Activated CD4-positive, alpha-beta T cell treated with anti-CD3 and anti-CD28 coated beads for 36 hours (primary cell): ENCODE measurements around the gene TMEM169. TPM values are rescaled to one million over a fixed set of nuclear protein-coding genes. Genes with fewer than 3 reads are reported as not detected.

Experiments
- ATAC-seq: fragments of 200-7000 bp; cut with Tn5 transposase; one replicate; pipeline ENCODE4 v1.10.0; 2021; ENCODE audit warnings: mild to moderate bottlenecking, moderate library complexity
- CTCF ChIA-PET: fragments of 350-600 bp; sonication (Branson Sonifier 250); formaldehyde crosslinking; loops from one replicate; lab custom pipeline; 2021; ENCODE audit warnings: antibody characterized with exemption; lab: Charles Lee
- POLR2A ChIA-PET: fragments of 350-600 bp; sonication (Branson Sonifier 250); formaldehyde crosslinking; loops from one replicate; lab custom pipeline; 2021; ENCODE audit warnings: antibody characterized with exemption, inconsistent platforms; lab: Charles Lee
- DNase-seq: peaks from one replicate; pipeline ENCODE4 v3.0.0-alpha.2; 2020
- H3K27ac Mint-ChIP-seq: one replicate; pipeline ENCODE4 v1.8.0; 2021; ENCODE audit warnings: mixed read lengths
- H3K27me3 Mint-ChIP-seq: one replicate; pipeline ENCODE4 v1.8.0; 2021; ENCODE audit warnings: mixed read lengths
- H3K36me3 Mint-ChIP-seq: one replicate; pipeline ENCODE4 v1.8.0; 2021; ENCODE audit warnings: low read depth, mixed read lengths
- H3K4me1 Mint-ChIP-seq: one replicate; pipeline ENCODE4 v1.8.0; 2021; ENCODE audit warnings: mixed read lengths
- H3K4me3 Mint-ChIP-seq: one replicate; pipeline ENCODE4 v1.8.0; 2021; ENCODE audit warnings: mild to moderate bottlenecking, moderate library complexity, mixed read lengths
- H3K9me3 Mint-ChIP-seq: one replicate; pipeline ENCODE4 v1.8.0; 2021; ENCODE audit warnings: low read depth, mixed read lengths
- intact Hi-C, 2 experiments: fragments of 100-400 bp; cut with DNase I in 1 of 2; cut with micrococcal nuclease in 1 of 2; formaldehyde crosslinking; loops; one replicate each; pipeline versions ENCODE4 v1.14.2 to v1.15.1; 2022 to 2024; cut with DNase I, micrococcal nuclease
- total RNA-seq, 2 experiments: library from RNA; stranded (reverse); gene quantifications; one replicate each; pipeline ENCODE4 v1.2.3, GENCODE V29; 2021

Gene TMEM169
- total RNA-seq, 2 experiments from 2014 or later, result 1.6 to 1.8 TPM

GRCh38 chr2:216051350-216051749 is 30.4 kb upstream of the TMEM169 start:
- CTCF ChIA-PET, result interaction anchor here (0.6 to 1.6 kb wide), 4 partner anchors 14 to 101 kb away, joined by 3 to 7 read pairs (median 4); no protein-coding TSS in a partner anchor
- no peak for DNase-seq
- intact Hi-C loops, result no loop called here
- Mint-ChIP-seq H3K27ac (no peak overlapping the region), H3K4me3 (no peak overlapping the region), H3K27me3 (no peaks in the 10 kb centered on the region), H3K4me1 (no peaks in the 10 kb centered on the region), H3K9me3 (no peaks in the 10 kb centered on the region), H3K36me3 (peaks cover 19% of the 10 kb centered on the region)
- POLR2A ChIA-PET, result no interaction called here
- no peak for ATAC-seq

- peaks cover 19% of the 10 kb centered on the region for H3K36me3 Mint-ChIP-seq
- intact Hi-C loops, result no loop called here
- H3K27ac Mint-ChIP-seq, result no peak overlapping the region
- no peak overlapping the region for H3K4me3 Mint-ChIP-seq
- CTCF ChIA-PET, result interaction anchor here (1.1 to 1.5 kb wide), 3 partner anchors 12 to 19 kb away, joined by 3 to 7 read pairs (median 4); no protein-coding TSS in a partner anchor
- no peaks in the 10 kb centered on the region for H3K27me3 Mint-ChIP-seq
- no peaks in the 10 kb centered on the region for H3K9me3 Mint-ChIP-seq
- DNase-seq, result no peak
- H3K4me1 Mint-ChIP-seq, result peaks cover 9% of the 10 kb centered on the region
- ATAC-seq, result no peak
- POLR2A ChIA-PET, result no interaction called here
Observed at GRCh38 chr2:216052420-216052819, 29.3 kb upstream of the TMEM169 start.

- POLR2A ChIA-PET, result no interaction called here
Observed at GRCh38 chr2:216055680-216056079, 26.0 kb upstream of the TMEM169 start.

GRCh38 chr2:216056739-216057138 is 25.0 kb upstream of the TMEM169 start:
- intact Hi-C loops, result loop anchor here in 1 of 2 experiments (2.0 kb wide), 1 partner anchor 22 kb away; no protein-coding TSS in a partner anchor
- ATAC-seq, result no peak
- no peak overlapping the region for H3K27ac Mint-ChIP-seq
- H3K4me3 Mint-ChIP-seq, result no peak overlapping the region
- H3K9me3 Mint-ChIP-seq, result no peaks in the 10 kb centered on the region
- peaks cover 20% of the 10 kb centered on the region for H3K36me3 Mint-ChIP-seq
- POLR2A ChIA-PET, result interaction anchor here (0.6 kb wide), 1 partner anchor 52 kb away, joined by 6 read pairs; the partner anchor contains the start of gene XRCC5
- no peaks in the 10 kb centered on the region for H3K27me3 Mint-ChIP-seq
- H3K4me1 Mint-ChIP-seq, result peaks cover 27% of the 10 kb centered on the region
- CTCF ChIA-PET, result interaction anchor here (0.7 to 1.3 kb wide), 3 partner anchors 13 to 58 kb away, joined by 3 to 4 read pairs (median 3); partner anchors contain the start of genes PECR and TMEM169
- DNase-seq, result no peak

More at GRCh38 chr2:216055680-216056079, 26.0 kb upstream of the TMEM169 start:
- Mint-ChIP-seq H3K4me3 (no peak overlapping the region), H3K9me3 (no peaks in the 10 kb centered on the region), H3K4me1 (peaks cover 27% of the 10 kb centered on the region), H3K27ac (no peak overlapping the region), H3K27me3 (no peaks in the 10 kb centered on the region), H3K36me3 (peaks cover 20% of the 10 kb centered on the region)
- DNase-seq (no peak), ATAC-seq (no peak)
- CTCF ChIA-PET, result interaction anchor here (1.2 kb wide), 1 partner anchor 13 kb away, joined by 3 read pairs; no protein-coding TSS in a partner anchor
- intact Hi-C loops, result loop anchor here in 1 of 2 experiments (2.0 kb wide), 1 partner anchor 21 kb away; no protein-coding TSS in a partner anchor

- H3K9me3 Mint-ChIP-seq, result no peaks in the 10 kb centered on the region
- ChIA-PET POLR2A (no interaction called here), CTCF (interaction anchor here (1.3 to 2.8 kb wide), 10 partner anchors 12 to 84 kb away, joined by 3 to 17 read pairs (median 6); partner anchors contain the start of genes PECR and TMEM169)
- H3K27ac Mint-ChIP-seq, result peak overlapping the region; percentile 93
- peaks cover 16% of the 10 kb centered on the region for H3K36me3 Mint-ChIP-seq
- H3K4me3 Mint-ChIP-seq, result peak overlapping the region; percentile 63
- peaks cover 27% of the 10 kb centered on the region for H3K4me1 Mint-ChIP-seq
- DNase-seq, result peak; percentile 72
- H3K27me3 Mint-ChIP-seq, result no peaks in the 10 kb centered on the region
- intact Hi-C loops, result loop anchor here in 1 of 2 experiments (2.0 kb wide), 1 partner anchor 23 kb away; no protein-coding TSS in a partner anchor
- ATAC-seq, result peak; percentile 95
Observed at GRCh38 chr2:216057688-216058193, 24.0 kb upstream of the TMEM169 start.

- no peak overlapping the region for H3K4me3 Mint-ChIP-seq
Observed at GRCh38 chr2:216059233-216059834, 22.4 kb upstream of the TMEM169 start.

GRCh38 chr2:216064014-216064630 is 17.6 kb upstream of the TMEM169 start:
- intact Hi-C loops, result no loop called here
- ChIA-PET CTCF (interaction anchor here (1.6 to 1.9 kb wide), 2 partner anchors 12 to 13 kb away, joined by 3 to 5 read pairs; no protein-coding TSS in a partner anchor), POLR2A (no interaction called here)
- Mint-ChIP-seq H3K4me1 (peaks cover 9% of the 10 kb centered on the region), H3K27ac (no peak overlapping the region), H3K36me3 (peaks cover 11% of the 10 kb centered on the region), H3K27me3 (no peaks in the 10 kb centered on the region), H3K9me3 (no peaks in the 10 kb centered on the region), H3K4me3 (no peak overlapping the region)
- DNase-seq (no peak), ATAC-seq (no peak)

More at GRCh38 chr2:216059233-216059834, 22.4 kb upstream of the TMEM169 start:
- Mint-ChIP-seq H3K27ac (peak overlapping the region; percentile 25), H3K4me1 (peaks cover 27% of the 10 kb centered on the region), H3K27me3 (no peaks in the 10 kb centered on the region), H3K36me3 (peaks cover 16% of the 10 kb centered on the region), H3K9me3 (no peaks in the 10 kb centered on the region)
- ChIA-PET POLR2A (no interaction called here), CTCF (interaction anchor here (0.6 to 2.8 kb wide), 19 partner anchors 10 to 124 kb away, joined by 3 to 17 read pairs (median 4); partner anchors contain the start of genes PECR and TMEM169)
- ATAC-seq (no peak), DNase-seq (no peak)
- intact Hi-C loops, result no loop called here

GRCh38 chr2:216064665-216065064 is 17.1 kb upstream of the TMEM169 start:
- Mint-ChIP-seq H3K9me3 (no peaks in the 10 kb centered on the region), H3K27me3 (no peaks in the 10 kb centered on the region), H3K27ac (no peak overlapping the region), H3K36me3 (peaks cover 6% of the 10 kb centered on the region), H3K4me3 (no peak overlapping the region), H3K4me1 (peaks cover 11% of the 10 kb centered on the region)
- DNase-seq (no peak), ATAC-seq (no peak)
- intact Hi-C loops, result no loop called here
- ChIA-PET POLR2A (no interaction called here), CTCF (interaction anchor here (1.6 to 1.9 kb wide), 2 partner anchors 12 to 14 kb away, joined by 3 to 5 read pairs; no protein-coding TSS in a partner anchor)

- no peaks in the 10 kb centered on the region for H3K27me3 Mint-ChIP-seq
- ATAC-seq (no peak), DNase-seq (no peak)
- no peak overlapping the region for H3K4me3 Mint-ChIP-seq
- no peaks in the 10 kb centered on the region for H3K9me3 Mint-ChIP-seq
- intact Hi-C loops, result no loop called here
- ChIA-PET POLR2A (no interaction called here), CTCF (interaction anchor here (0.6 to 1.9 kb wide), 3 partner anchors 15 to 1158 kb away, joined by 3 to 5 read pairs (median 3); no protein-coding TSS in a partner anchor)
- H3K27ac Mint-ChIP-seq, result no peak overlapping the region
- peaks cover 5% of the 10 kb centered on the region for H3K36me3 Mint-ChIP-seq
- peaks cover 13% of the 10 kb centered on the region for H3K4me1 Mint-ChIP-seq
Observed at GRCh38 chr2:216066230-216066629, 15.5 kb upstream of the TMEM169 start.

GRCh38 chr2:216069028-216069427 is 12.7 kb upstream of the TMEM169 start:
- H3K27ac Mint-ChIP-seq, result no peak overlapping the region
- ATAC-seq (no peak), DNase-seq (no peak)
- H3K4me3 Mint-ChIP-seq, result no peak overlapping the region
- no peaks in the 10 kb centered on the region for H3K27me3 Mint-ChIP-seq
- ChIA-PET POLR2A (no interaction called here), CTCF (interaction anchor here (0.7 to 2.6 kb wide), 4 partner anchors 10 to 757 kb away, joined by 3 to 17 read pairs (median 3); partner anchors contain the start of gene ATIC)
- peaks cover 18% of the 10 kb centered on the region for H3K4me1 Mint-ChIP-seq
- H3K9me3 Mint-ChIP-seq, result no peaks in the 10 kb centered on the region
- H3K36me3 Mint-ChIP-seq, result peaks cover 6% of the 10 kb centered on the region
- intact Hi-C loops, result no loop called here

GRCh38 chr2:216070195-216070594 is 11.5 kb upstream of the TMEM169 start:
- Mint-ChIP-seq H3K36me3 (peaks cover 8% of the 10 kb centered on the region), H3K4me3 (no peak overlapping the region), H3K4me1 (peaks cover 27% of the 10 kb centered on the region), H3K27ac (no peak overlapping the region), H3K27me3 (no peaks in the 10 kb centered on the region), H3K9me3 (no peaks in the 10 kb centered on the region)
- POLR2A ChIA-PET, result no interaction called here
- CTCF ChIA-PET, result interaction anchor here (1.0 to 2.6 kb wide), 2 partner anchors 11 kb away, joined by 5 to 17 read pairs; partner anchors contain the start of genes PECR and TMEM169
- intact Hi-C loops, result no loop called here
- ATAC-seq (no peak), DNase-seq (no peak)
